Bronchial smooth muscle cell (primary cell): ENCODE data around the gene PPP2R3B. TPM values are rescaled to one million over a fixed set of nuclear protein-coding genes. Genes with fewer than 3 reads are reported as not detected.

Experiments
- total RNA-seq: library from RNA; depleted of rRNA; stranded (reverse); fragments of >200 nt; gene quantifications from 2 replicates; pipeline ENCODE4 v1.2.1, GENCODE V29; 2014

Gene PPP2R3B, protein sequence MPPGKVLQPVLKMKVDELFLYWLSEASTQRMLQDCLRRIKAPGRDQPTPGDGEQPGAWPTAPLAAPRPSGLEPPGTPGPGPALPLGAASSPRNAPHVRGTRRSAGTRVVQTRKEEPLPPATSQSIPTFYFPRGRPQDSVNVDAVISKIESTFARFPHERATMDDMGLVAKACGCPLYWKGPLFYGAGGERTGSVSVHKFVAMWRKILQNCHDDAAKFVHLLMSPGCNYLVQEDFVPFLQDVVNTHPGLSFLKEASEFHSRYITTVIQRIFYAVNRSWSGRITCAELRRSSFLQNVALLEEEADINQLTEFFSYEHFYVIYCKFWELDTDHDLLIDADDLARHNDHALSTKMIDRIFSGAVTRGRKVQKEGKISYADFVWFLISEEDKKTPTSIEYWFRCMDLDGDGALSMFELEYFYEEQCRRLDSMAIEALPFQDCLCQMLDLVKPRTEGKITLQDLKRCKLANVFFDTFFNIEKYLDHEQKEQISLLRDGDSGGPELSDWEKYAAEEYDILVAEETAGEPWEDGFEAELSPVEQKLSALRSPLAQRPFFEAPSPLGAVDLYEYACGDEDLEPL
- 10.6 and 16.2 TPM in 2 replicates for total RNA-seq

DNA sequence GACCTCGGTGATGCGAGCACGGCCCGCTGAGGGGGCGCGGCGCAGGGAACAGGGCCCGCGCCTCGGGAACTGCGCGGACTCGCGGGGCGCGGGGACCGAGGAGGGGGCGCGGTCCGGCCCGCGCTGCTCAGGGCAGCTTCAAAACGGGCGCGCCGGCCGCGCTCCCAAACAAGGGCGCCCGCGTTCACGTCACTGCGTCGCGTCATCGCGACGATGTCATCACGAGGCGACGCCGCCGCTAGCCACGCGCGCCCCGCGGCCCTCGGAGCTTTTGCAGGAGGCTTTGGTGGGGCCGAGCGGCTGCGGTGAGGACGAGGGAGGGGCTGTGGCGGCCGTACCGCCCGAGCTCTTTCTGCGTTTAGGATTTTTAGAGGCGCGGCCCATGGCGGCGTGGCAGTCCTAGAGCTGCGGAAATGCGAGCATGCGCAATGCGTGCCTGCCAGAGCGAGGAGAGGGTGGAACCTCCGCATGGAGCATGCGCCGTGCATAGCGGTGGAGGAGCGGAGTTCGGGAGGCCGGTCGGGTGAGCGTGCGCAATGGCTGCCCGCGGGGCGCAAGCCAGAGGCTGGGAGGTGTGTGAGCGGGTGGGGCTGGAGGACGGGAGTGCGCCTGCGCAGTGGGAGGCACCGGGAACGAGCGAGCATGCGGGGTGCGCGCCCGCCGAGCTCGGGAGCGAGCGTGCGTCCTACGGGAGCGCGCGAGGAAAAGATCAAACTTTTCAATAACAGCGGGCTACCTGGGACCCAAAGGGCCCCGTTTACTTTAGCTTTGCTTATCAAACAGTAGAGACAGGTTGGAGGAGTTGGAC lies at the start of gene PPP2R3B:
Gene PPP2R3B (minus strand): TSS at position 140 of the 808 bp plus-strand sequence. CDS start 216 bp downstream, outside the sequence.

DNA sequence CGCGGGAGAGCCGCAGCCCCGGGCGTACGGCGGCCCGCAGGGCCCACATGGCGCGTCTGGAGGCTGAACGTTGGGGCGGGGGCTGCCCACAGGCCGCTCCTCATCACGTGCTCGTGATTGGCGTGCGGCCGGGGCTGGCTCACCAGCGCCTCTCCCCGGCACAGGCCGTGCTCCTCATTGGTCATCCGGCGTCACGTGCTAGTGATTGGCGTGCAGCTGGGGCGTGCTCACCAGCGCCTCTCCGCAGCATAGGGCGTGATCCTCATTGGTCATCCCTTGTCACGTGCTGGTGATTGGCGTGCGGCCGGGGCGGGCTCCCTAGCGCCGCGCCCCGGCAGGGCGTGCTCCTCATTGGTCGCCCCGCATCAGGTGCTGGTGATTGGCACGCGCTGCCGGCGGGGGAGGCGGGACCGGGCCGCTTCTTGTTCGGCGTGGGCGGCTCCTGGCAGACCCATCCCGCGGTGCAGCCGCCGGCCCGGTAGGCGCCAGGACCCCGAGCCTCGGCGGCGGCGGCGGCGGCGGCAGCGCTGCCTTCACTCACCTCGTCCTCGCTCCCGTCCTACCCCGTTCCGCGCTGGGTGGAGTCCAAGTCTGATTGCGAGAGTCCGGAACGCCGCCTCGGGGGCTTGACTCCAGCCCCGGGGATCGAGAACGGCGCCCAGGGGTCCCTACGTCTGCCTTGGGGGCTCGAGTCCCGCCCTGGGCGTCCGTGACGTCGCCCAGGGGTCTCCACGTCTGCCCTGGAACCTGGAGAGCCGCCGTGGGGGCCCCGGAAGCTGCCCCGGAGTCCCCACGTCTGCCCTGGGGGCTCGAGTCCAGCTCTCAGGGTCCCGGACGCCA lies 67.7 kb downstream of the PPP2R3B start, which contains the start of gene GTPBP6:
Gene GTPBP6 (minus strand): TSS at position 58 of the 840 bp plus-strand sequence. CDS start 9 bp downstream, at position 49.

Other genes starting within 250 kb of the PPP2R3B start
- gene PLCXD1, start 105.5 kb downstream of the PPP2R3B start, total RNA-seq: 6.2 and 7.9 TPM in 2 replicates
- gene GTPBP6, start 68.1 kb downstream of the PPP2R3B start, total RNA-seq: 37.5 and 44.9 TPM in 2 replicates
- not detected in 2 replicates for gene SHOX, start 243.9 kb upstream of the PPP2R3B start, total RNA-seq